ENCODE measurements around the gene MOSMO.
A peak's percentile ranks its signal among the peaks of the same experiment; 100 is the strongest.

Gene MOSMO

GRCh38 chr16:22052980-22053379 lies 45.1 kb downstream of the MOSMO start:
- DNase-seq = no peak

- no peak for DNase-seq
Observed at GRCh38 chr16:22053921-22054341, 46.0 kb downstream of the MOSMO start.

- no peak for DNase-seq
Observed at GRCh38 chr16:22054847-22055590, 47.1 kb downstream of the MOSMO start.

GRCh38 chr16:22055881-22056280 lies 48.0 kb downstream of the MOSMO start:
- no peak for DNase-seq

DNA sequence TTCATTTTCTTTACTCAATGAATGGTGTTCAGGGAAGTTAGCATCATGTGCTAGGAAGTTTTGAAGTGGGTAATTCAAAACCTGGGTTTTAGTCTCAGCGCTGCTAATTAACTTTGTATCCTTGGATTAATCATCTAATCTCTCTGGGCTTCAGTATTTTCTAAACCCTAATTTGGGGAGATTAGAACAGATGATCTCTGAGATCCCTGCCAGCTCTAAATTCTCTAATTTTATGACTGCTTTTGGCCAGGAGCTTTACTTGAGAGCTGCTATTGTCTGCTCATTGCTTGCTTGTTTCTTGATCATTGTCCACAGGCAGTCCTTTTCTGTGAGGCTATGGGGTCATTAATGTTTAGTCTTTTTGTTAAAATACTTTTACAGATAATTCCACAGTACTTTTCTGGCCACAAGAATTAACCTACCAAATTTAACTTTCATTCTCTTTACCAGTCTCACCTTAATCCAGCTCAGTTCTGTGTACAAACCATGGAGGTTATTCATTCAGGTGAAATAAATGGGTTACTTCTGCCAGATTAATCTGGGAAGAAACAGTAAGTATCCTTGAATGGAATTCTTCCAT lies 56.1 kb downstream of the MOSMO start:
- DNase-seq = peak; percentile 73 to 89

- DNase-seq = no peak
Observed at GRCh38 chr16:22065252-22065651, 57.3 kb downstream of the MOSMO start.

DNA sequence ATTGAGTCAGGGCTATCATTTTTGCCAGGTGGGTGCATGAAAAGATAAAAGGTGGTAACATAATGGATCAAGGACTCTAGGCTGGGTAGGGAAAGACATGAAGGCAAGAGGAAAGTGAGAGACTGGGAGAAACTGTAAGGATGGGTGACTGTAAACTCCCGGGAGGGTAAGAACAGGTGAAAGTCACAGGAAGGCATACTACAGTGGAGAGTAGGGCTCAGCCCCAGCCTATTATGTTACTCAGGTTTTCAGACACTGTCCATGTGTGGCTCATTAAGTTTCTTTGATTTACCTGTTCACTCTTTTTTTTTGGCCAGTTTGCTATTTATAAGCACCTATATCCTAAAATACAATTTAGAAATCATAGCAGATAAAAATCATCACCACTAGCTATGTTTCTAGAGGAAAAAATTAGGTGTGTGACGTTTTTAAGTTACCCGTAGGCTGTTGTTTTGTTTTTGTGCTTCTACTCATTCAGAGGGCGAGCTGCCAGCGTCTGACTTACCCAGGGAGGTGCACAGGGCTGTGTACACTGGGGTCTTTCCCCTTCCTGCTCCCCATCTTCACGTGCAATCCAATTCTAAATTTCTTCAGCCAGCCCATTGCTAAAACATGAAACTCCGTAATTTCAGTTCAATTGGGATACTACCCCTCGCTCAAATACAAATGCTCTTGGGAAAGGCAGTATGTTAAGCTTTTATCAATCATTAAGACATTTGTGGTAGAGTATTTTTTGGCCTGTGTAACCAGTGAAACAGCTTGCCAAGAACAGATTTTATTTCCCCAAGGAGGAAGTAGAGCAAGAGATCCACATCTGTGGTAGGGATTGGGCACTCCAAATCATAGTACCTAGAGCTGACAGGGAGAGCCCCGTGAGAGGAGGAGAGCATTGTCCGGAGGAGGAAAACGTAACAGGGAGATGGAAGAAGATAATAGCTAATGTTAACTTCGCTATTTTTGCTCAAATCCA lies 62.7 kb downstream of the MOSMO start:
- DNase-seq = peak; percentile 18 to 57

DNA sequence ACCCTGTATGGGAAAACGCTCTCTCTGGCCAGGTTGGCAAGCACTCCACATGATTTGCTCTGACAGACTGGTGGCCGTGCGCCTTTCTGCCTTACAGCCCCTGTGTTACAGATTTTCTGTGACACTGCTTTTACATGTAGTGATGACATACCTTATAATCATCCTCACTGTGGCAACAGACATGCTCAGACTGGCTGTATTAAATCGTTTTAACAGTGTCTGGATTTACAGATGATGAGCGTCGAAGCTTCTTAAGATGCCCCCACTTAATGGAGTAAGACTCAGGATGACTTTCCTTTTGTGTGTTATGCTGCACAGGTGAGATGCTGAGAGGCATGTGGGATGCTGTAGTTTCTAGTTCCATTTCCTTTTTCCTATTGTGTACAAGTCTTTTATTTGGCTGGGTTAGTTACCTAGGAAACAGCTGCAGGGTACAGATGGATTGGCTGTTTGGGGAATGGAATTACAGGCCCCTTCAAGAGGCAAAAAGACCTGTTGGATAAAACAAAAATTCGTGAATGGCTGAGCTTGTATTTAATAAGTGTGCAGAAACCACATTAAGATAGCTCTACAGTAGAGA lies 63.5 kb downstream of the MOSMO start:
- DNase-seq = peak in 1 of 2 experiments; percentile 68

DNA sequence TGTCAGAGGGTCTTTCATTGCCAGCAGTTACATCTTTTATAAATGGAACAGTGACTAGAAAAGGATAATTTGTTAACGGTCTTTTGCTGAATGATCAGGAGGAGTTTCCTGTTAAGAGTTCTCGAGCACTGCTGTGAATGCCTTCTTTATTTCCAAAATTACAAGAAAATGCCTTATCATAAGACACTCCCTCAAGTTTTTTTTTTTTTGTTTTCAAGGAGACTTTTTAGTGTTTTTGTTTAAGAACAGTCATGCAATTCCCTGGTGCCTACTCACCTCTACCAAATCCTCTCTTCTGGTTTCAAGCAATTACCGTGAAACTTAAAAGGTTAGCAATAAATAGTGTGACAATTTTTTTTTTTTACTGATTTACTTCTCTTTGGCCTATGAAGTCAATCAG lies 65.4 kb downstream of the MOSMO start:
- DNase-seq = no peak

- no peak for DNase-seq
Observed at GRCh38 chr16:22075043-22075757, 67.3 kb downstream of the MOSMO start.

DNA sequence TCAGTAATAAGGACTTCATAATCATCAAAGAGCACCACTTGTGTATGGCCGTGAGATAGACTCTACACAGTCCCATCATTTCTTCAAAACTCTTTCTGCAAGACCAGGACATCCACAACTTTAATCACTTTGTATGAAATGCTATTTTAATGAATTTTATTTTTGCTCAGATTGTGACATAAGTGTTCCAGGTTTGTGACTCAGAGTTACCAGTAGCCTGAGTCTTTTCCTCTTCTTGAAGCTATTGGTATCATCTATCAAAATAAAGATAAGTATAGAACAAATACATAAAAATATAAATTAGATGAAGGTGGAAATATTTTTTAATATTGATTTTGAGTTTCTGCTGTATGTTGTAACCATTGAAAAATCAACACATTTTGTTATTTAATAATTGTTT lies 67.9 kb downstream of the MOSMO start:
- no peak for DNase-seq

DNA sequence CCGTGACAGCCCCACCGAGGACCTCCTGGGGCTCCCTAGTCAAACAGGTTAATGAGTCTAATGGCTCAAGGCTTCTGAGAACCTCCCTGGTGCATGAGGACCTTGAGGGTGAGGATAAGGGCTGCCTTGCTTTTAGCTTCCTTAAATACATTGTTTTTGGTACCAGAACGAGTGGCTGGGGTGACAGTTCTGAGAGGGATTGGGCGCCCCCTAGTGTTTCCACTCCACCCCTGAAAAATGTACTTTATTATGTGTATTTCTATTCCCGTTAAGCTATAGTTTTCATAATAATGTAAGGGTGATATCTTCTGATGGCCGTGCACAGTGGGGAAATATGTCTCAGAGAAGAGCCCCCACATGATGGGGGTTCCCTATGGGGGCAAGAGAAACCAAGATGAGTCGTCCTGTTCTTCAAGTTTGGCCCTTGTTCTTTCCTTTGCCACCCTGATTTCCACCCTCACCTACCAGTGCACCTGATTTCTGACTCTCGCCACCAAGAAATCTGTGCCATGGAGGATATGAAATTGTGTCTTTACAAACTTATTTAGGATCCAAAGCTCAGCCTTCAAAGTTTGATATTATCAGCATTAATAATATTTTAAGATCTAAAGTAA lies 69.9 kb downstream of the MOSMO start:
- peak; percentile 24 to 68 for DNase-seq

DNA sequence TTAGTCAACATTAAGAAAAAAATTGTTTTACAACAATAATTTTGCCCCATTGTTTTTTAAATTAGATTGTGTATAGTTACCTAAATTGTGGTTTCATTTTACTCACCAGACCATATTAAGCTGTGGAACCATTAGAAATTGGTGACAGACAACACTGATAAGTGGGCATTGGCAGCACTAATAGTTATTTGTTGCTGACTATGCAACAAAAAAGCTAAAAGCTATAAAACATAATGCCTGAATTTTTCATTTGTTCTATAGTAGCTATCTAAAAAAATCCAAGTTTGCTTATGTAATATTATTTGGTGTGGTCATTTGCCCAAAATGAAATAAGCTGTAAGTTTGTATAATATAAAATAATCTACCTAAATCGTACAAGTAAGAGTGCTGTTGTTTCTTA lies 70.7 kb downstream of the MOSMO start:
- no peak for DNase-seq

DNA sequence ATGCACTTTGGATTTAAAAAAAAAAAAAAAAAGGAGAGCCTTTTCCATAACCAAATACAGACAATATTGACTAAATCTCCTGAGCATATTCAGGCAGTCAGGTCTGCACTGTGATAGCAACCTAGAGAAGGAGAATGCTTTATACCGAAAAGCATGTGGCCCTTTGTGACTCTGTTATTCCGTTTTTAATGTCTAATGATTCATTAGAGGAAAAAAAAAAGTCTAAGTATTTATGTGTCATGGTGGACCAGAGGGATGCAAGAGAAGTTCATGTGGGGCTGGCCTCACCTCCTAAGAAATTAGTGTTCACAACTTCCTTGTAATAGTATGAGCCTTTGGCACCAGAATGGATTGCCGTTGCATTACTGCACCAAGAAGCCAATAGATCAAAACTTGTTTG lies 73.1 kb downstream of the MOSMO start:
- no peak for DNase-seq

GRCh38 chr16:22086440-22086839 lies 78.5 kb downstream of the MOSMO start:
- no peak for DNase-seq

- no peak for DNase-seq
Observed at GRCh38 chr16:22088642-22089041, 80.7 kb downstream of the MOSMO start.

GRCh38 chr16:22089910-22090309 lies 82.0 kb downstream of the MOSMO start:
- DNase-seq = no peak

DNA sequence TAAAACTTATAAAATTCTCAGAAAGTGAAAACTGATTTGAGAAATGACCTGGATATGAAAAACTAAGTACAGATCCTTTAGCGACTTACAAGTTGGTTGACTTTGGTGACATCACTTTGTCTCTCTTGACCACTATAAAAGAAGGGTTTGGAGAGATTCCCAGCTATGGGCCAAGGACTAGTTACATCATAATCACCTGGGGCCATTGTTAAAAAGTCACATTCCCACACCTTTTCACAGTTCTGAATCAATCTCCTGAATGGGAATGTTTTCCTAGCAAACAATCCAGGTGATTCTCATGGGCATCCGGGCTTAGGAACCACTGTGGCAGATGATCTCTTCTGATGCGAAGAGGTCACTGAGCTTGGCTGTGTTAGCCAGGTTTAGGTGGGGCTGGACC lies 83.8 kb downstream of the MOSMO start:
- no peak for DNase-seq

DNA sequence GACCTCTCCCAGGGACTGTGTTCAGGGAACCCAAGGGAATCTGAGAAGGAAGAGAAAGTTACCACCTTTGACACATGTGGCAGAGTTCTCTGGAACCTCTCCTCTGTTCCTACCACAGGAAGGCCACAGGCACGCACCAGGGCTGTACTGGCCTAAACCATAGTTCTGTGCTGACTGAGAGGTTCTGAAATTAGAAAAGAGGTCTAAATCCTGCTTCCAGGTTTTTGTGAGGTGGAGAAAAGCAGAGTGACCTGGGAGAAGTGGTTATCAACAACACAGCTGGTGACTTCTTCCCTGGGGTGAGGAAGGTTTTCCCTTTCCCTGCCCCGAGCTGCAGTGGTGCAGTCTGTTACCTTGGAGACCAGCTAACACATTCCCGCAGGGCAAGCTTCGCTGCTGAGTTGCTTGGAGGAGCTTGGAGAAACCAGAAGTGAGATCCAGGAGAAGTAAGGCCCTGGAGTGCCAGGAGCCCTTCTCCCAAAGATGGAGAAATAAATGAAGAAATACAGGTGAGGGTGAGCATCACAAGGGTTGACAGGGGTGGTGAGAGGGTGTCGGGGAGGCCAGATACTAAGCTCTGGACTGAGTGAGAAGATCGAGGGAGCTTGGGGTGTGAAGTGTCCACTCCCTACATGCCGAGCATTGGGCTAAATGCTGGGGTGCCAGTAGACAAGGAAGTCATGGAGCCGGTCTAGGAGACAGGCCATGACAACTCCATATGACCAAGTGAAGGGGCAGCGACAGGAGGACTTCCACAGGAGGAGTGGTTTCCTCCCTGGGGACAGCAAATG lies 84.4 kb downstream of the MOSMO start, which contains the start of gene VWA3A:
TSS of gene VWA3A (plus strand) at position 399 of the 791 bp plus-strand sequence. CDS start at position 496, 97 bp downstream.
- no peak for DNase-seq

DNA sequence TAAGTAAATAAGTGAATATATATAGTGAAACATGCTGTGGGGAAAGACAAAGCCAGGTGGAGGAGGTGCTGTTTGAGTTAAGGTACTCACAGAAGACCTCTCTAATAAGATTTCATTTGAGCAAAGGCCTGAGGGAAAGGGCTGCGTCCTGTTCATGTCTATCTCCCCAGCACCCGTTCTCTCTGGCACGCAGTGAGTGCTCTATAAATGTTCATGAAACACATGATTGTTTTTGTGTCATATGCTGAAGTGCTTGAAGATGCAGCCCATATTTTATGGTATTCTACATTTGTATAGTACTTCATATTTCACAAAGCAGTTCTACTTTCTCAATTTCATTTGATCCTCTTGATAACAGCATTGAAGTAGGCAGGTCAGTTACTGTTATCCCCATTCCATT lies 85.4 kb downstream of the MOSMO start:
- DNase-seq = no peak

DNA sequence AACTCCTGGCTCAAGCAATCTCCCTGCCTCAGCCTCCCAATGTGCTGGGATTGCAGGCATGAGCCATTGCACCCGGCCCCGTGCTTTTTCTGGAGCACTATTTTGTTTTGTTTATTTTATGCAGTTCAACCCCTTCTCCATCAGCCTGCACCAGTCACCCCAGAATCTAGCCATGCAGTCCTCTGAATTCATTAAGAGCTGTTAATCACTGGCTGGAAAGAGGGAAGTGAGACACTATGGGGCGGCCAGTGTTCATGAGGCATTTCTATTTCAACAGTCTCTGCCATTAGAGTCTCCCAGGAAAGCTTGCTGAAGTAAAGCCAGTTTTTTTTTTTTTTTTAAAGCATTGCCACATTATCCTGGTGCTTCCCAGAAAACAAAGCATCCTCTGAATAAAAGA lies 86.1 kb downstream of the MOSMO start:
- DNase-seq = no peak
